Skeletal muscle satellite cell (primary cell): ENCODE results near the gene RPS13.
A peak's percentile ranks its signal among the peaks of the same experiment; 100 is the strongest.
"Not testable (repeated sequence)": the region's sequence is repeated elsewhere in the genome, so short reads cannot be mapped to it uniquely, and the experiment has no call there.

Source experiments
- H3K27me3 ChIP-seq: 2 replicates; pipeline ENCODE4 v1.7.0; 2013; ENCODE audit warnings: low read length; ENCODE audit not compliant: control insufficient read depth, insufficient read depth
- H3K36me3 ChIP-seq: 2 replicates; pipeline ENCODE4 v1.7.0; 2013; ENCODE audit warnings: mild to moderate bottlenecking, control low read depth, low read length; ENCODE audit not compliant: insufficient read depth
- H3K4me1 ChIP-seq: 2 replicates; pipeline ENCODE4 v1.7.0; 2013; ENCODE audit warnings: low read length; ENCODE audit not compliant: control insufficient read depth, insufficient read depth
- H3K4me2 ChIP-seq: 2 replicates; pipeline ENCODE4 v1.7.0; 2013; ENCODE audit warnings: mild to moderate bottlenecking, low read length
- H3K4me3 ChIP-seq: 2 replicates; pipeline ENCODE4 v1.7.0; 2013; ENCODE audit warnings: low read length
- H3K9ac ChIP-seq: 2 replicates; pipeline ENCODE4 v1.7.0; 2013; ENCODE audit warnings: mild to moderate bottlenecking, low read depth, low read length, moderate library complexity
- H3K9me3 ChIP-seq: replicated peaks from 2 replicates; pipeline ENCODE4 v1.7.0; 2013; ENCODE audit warnings: mild to moderate bottlenecking, control low read depth, low read length

The RPS13 gene

GRCh38 chr11:17076517-17077239, 789 bp downstream of the RPS13 start:
- Histone ChIP-seq H3K9me3 (no peaks in the 10 kb centered on the region), H3K27me3 (no peaks in the 10 kb centered on the region), H3K36me3 (peaks cover 38% of the 10 kb centered on the region), H3K4me2 (peak overlapping the region; percentile 90), H3K4me3 (peak overlapping the region; percentile 89), H3K9ac (peak overlapping the region; percentile 96), H3K4me1 (peaks cover 18% of the 10 kb centered on the region)

DNA sequence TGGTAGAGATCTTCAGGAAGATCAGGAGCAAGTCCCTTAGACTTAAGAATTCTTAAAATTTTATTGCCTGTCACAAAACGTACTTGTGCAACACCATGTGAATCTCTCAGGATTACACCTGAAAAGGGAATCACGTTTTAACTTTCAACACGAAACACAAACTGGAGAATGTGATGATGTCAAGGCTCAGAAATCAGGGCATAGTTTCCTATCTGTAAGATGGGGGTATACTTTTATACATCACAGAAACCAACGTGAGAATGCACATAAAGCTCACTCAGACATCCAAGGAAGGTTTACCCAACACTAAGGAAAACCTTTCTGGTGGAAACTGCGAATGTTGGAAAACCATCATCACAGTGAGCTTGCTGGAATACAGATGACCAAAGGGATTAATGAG, 2.0 kb downstream of the RPS13 start:
- peak overlapping the region; percentile 89 for H3K4me3 ChIP-seq
- H3K9ac ChIP-seq = peak overlapping the region; percentile 96
- H3K9me3 ChIP-seq = no peaks in the 10 kb centered on the region

GRCh38 chr11:17073370-17074027, 4.0 kb downstream of the RPS13 start:
- Histone ChIP-seq H3K27me3 (no peaks in the 10 kb centered on the region), H3K4me2 (no peak overlapping the region), H3K4me3 (no peak overlapping the region), H3K9ac (no peak overlapping the region), H3K36me3 (peaks cover 38% of the 10 kb centered on the region), H3K9me3 (no peaks in the 10 kb centered on the region), H3K4me1 (peaks cover 18% of the 10 kb centered on the region)

More for the DNA sequence above, 2.0 kb downstream of the RPS13 start:
- Histone ChIP-seq H3K4me2 (peak overlapping the region; percentile 90), H3K36me3 (peaks cover 38% of the 10 kb centered on the region), H3K4me1 (peaks cover 18% of the 10 kb centered on the region), H3K27me3 (no peaks in the 10 kb centered on the region)

- Histone ChIP-seq H3K27me3 (no peaks in the 10 kb centered on the region), H3K4me2 (no peak overlapping the region), H3K4me1 (no peaks in the 10 kb centered on the region), H3K9me3 (no peaks in the 10 kb centered on the region), H3K9ac (no peak overlapping the region), H3K36me3 (no peaks in the 10 kb centered on the region), H3K4me3 (no peak overlapping the region)
These were observed 10.1 kb downstream of the RPS13 start for GRCh38 chr11:17067417-17067816.

GRCh38 chr11:17066691-17067090, 10.8 kb downstream of the RPS13 start:
- Histone ChIP-seq H3K9ac (no peak overlapping the region), H3K4me1 (no peaks in the 10 kb centered on the region), H3K27me3 (no peaks in the 10 kb centered on the region), H3K36me3 (no peaks in the 10 kb centered on the region), H3K9me3 (no peaks in the 10 kb centered on the region), H3K4me3 (no peak overlapping the region), H3K4me2 (no peak overlapping the region)

DNA sequence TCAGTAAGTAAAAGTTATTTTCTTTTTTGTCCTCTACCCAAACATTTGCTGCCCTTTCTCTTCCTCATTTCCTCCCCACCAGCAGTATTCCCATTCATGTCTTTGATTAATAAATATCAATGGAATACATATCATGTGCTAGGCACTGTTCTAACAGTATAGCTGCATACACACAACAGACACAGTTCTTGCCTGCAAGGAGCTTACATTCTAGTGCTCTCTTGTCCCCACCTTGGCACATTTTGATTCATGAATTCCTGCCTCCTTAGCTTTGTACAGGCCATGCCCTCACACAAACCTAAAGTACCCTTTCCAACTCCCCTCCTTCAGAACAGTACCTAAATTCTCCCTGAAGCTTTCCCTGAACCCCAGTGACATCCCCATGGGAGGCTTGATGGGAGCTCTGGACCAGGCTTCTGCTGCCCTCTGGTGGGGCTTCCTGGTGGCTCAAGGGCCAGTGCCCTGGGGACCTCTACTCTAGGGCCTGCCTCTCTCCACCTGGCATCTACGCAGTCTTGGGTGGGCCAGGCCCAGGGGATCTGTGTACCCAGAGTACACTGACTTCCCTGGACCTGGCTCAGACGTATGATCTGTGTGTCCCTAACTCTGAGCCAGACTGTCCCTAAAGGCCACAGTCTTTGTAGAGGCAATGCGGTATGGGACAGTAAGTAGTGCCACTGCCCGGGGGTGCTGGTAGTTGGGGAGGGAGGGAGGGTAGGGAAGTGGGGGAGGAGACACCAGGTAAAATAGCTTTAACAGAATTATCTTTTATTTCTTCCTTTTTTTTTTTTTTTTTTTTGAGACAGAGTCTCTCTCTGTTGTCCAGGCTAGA, 14.1 kb downstream of the RPS13 start:
- H3K9ac ChIP-seq = no peak overlapping the region
- no peak overlapping the region for H3K4me3 ChIP-seq
- no peak overlapping the region for H3K4me2 ChIP-seq
- H3K4me1 ChIP-seq = no peaks in the 10 kb centered on the region
- no peaks in the 10 kb centered on the region for H3K9me3 ChIP-seq
- H3K27me3 ChIP-seq = no peaks in the 10 kb centered on the region
- no peaks in the 10 kb centered on the region for H3K36me3 ChIP-seq

DNA sequence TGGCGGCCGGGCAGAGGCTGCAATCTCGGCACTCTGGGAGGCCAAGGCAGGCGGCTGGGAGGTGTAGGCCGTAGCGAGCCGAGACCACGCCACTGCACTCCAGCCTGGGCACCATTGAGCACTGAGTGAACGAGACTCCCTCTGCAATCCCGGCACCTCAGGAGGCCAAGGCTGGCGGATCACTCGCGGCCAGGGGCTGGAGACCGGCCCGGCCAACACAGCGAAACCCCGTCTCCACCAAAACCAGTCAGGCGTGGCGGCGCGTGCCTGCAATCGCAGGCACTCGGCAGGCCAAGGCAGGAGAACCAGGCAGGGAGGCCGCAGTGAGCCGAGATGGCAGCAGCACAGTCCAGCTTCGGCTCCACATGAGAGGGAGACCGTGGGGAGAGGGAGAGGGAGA, 26.3 kb downstream of the RPS13 start:
- not testable (repeated sequence) for H3K36me3 ChIP-seq, H3K27me3 ChIP-seq, H3K4me2 ChIP-seq, H3K4me3 ChIP-seq, H3K9ac ChIP-seq, H3K4me1 ChIP-seq, H3K9me3 ChIP-seq

DNA sequence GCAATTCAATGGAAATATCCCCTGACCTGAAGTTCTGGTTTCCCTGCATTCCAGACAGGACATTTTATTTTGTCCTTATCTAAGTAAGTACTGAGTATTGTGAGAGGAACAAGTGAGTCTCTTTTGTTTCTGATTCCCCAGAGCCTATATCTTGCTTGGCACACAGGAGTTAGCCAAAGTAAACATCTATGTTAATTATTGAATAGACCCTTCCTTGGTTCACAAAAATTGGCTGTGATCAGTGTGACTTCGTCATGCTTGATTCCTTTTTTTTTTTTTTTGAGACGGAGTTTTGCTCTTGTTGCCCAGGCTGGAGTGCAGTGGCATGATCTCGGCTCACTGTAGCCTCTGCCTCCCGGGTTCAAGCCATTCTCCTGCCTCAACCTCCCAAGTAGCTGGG, 29.0 kb downstream of the RPS13 start:
- not testable (repeated sequence) for H3K4me2 ChIP-seq, H3K36me3 ChIP-seq, H3K9ac ChIP-seq, H3K4me3 ChIP-seq, H3K9me3 ChIP-seq, H3K4me1 ChIP-seq, H3K27me3 ChIP-seq

GRCh38 chr11:17046690-17047089, 30.8 kb downstream of the RPS13 start:
- no peak overlapping the region for H3K9ac ChIP-seq
- no peak overlapping the region for H3K4me2 ChIP-seq
- no peaks in the 10 kb centered on the region for H3K27me3 ChIP-seq
- H3K9me3 ChIP-seq = no peaks in the 10 kb centered on the region
- H3K4me3 ChIP-seq = no peak overlapping the region
- no peaks in the 10 kb centered on the region for H3K36me3 ChIP-seq
- H3K4me1 ChIP-seq = no peaks in the 10 kb centered on the region

- Histone ChIP-seq H3K9me3 (no peaks in the 10 kb centered on the region), H3K36me3 (no peaks in the 10 kb centered on the region), H3K27me3 (no peaks in the 10 kb centered on the region), H3K4me3 (no peak overlapping the region), H3K4me2 (no peak overlapping the region), H3K9ac (no peak overlapping the region), H3K4me1 (no peaks in the 10 kb centered on the region)
These were observed 40.5 kb downstream of the RPS13 start for GRCh38 chr11:17036666-17037658.

DNA sequence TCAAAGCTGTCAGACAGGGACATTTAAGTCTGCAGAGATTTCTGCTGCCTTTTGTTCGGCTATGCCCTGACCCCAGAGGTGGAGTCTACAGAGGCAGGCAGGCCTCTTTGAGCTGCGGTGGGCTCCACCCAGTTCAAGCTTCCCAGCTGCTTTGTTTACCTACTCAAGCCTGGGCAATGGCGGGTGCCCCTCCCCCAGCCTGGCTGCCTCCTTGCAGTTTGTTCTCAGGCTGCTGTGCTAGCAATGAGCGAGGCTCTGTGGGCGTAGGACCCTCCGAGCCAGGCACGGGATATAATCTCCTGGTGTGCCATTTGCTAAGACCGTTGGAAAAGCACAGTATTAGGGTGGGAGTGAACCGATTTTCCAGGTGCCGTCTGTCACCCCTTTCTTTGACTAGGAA, 43.4 kb downstream of the RPS13 start:
- H3K4me3 ChIP-seq, H3K4me2 ChIP-seq, H3K9me3 ChIP-seq, H3K27me3 ChIP-seq, H3K9ac ChIP-seq, H3K4me1 ChIP-seq, H3K36me3 ChIP-seq: not testable (repeated sequence)
